Neural cell (in vitro differentiated cells): Measurements from ENCODE around the gene MRPL11. TPM values are rescaled to one million over a fixed set of nuclear protein-coding genes. Genes with fewer than 3 reads are reported as not detected.

Source experiments
- H2AFZ ChIP-seq: fragments of 200-600, 300-800 bp; sonication (generic), shearing (Covaris generic); 2 replicates; pipeline ENCODE4 v1.6.0; 2014; ENCODE audit warnings: low read depth, mild to moderate bottlenecking, antibody characterized with exemption, low read length, moderate library complexity
- H3F3A ChIP-seq: fragments of 200-600 bp; shearing (Covaris generic); 2 replicates; pipeline ENCODE4 v1.6.1; 2016; ENCODE audit warnings: mild to moderate bottlenecking, moderate library complexity, mixed read lengths, antibody characterized with exemption, low read length; ENCODE audit not compliant: insufficient read depth, poor library complexity, severe bottlenecking
- H3K27ac ChIP-seq: fragments of 200-600, 300-800 bp; sonication (generic), shearing (Covaris generic); 2 replicates; pipeline ENCODE4 v1.5.1; 2014; ENCODE audit warnings: mild to moderate bottlenecking, low read length, moderate library complexity
- H3K27me3 ChIP-seq: fragments of 300-800, 200-600 bp; sonication (generic), shearing (Covaris generic); 2 replicates; pipeline ENCODE4 v1.6.0; 2014; ENCODE audit warnings: mild to moderate bottlenecking, low read depth, low read length, moderate library complexity; ENCODE audit not compliant: insufficient read depth
- H3K36me3 ChIP-seq: fragments of 300-800, 200-600 bp; sonication (generic), shearing (Covaris generic); 2 replicates; pipeline ENCODE4 v1.5.1; 2014; ENCODE audit warnings: mild to moderate bottlenecking, antibody characterized with exemption, low read length, moderate library complexity; ENCODE audit not compliant: insufficient read depth
- H3K4me2 ChIP-seq: fragments of 300-800, 200-600 bp; sonication (generic), shearing (Covaris generic); 2 replicates; pipeline ENCODE4 v1.6.0; 2014; ENCODE audit warnings: mild to moderate bottlenecking, low read length
- H3K4me3 ChIP-seq: fragments of 300-800, 200-600 bp; sonication (generic), shearing (Covaris generic); 2 replicates; pipeline ENCODE4 v1.5.1; 2014; ENCODE audit warnings: mild to moderate bottlenecking, low read length, moderate library complexity
- H3K79me2 ChIP-seq: fragments of 200-600 bp; shearing (Covaris generic); replicated peaks from 2 replicates; pipeline ENCODE4 v1.6.0; 2014; ENCODE audit warnings: mild to moderate bottlenecking, low read length, moderate library complexity; ENCODE audit not compliant: insufficient read depth
- H3K9ac ChIP-seq: fragments of 300-800, 200-600 bp; sonication (generic), shearing (Covaris generic); 2 replicates; pipeline ENCODE4 v1.6.1; 2016; ENCODE audit warnings: mild to moderate bottlenecking, low read length, mixed read lengths
- H3K9me2 ChIP-seq: fragments of 200-600 bp; shearing (Covaris generic); 2 replicates; pipeline ENCODE4 v1.6.1; 2016; ENCODE audit warnings: mild to moderate bottlenecking, low read length, mixed read lengths; ENCODE audit not compliant: insufficient read depth
- H3K9me3 ChIP-seq: fragments of 200-600, 300-800 bp; sonication (generic), shearing (Covaris generic); 2 replicates; pipeline ENCODE4 v1.6.1; 2016; ENCODE audit warnings: mild to moderate bottlenecking, mixed run types, low read length, moderate library complexity, mixed read lengths
- H4K20me1 ChIP-seq: fragments of 200-600 bp; shearing (Covaris generic); 2 replicates; pipeline ENCODE4 v1.6.1; 2016; ENCODE audit warnings: mild to moderate bottlenecking, mixed run types; ENCODE audit not compliant: insufficient read depth
- CTCF ChIP-seq: fragments of 450-650 bp; IDR thresholded peaks from 2 replicates; pipeline ENCODE4 v1.5.1; 2014; ENCODE audit warnings: antibody characterized with exemption, mild to moderate bottlenecking, moderate library complexity; ENCODE audit not compliant: poor library complexity, severe bottlenecking
- EP300 ChIP-seq: fragments of 450-650 bp; conservative IDR thresholded peaks from 2 replicates; pipeline ENCODE4 v1.6.1; 2014; ENCODE audit warnings: antibody characterized with exemption, mild to moderate bottlenecking, moderate library complexity; ENCODE audit not compliant: poor library complexity, severe bottlenecking
- EZH2 ChIP-seq: fragments of 200-600, 300-800 bp; shearing (Covaris generic), sonication (generic); IDR thresholded peaks from 2 replicates; pipeline ENCODE4 v1.6.1; 2014; ENCODE audit warnings: antibody characterized with exemption, low read length, borderline replicate concordance, mild to moderate bottlenecking; ENCODE audit not compliant: insufficient read depth, poor library complexity, severe bottlenecking
- MXI1 ChIP-seq: fragments of 450-650 bp; conservative IDR thresholded peaks from 2 replicates; pipeline ENCODE4 v1.6.1; 2014; ENCODE audit warnings: antibody characterized with exemption, mild to moderate bottlenecking; ENCODE audit not compliant: poor library complexity, severe bottlenecking
- POLR2AphosphoS5 ChIP-seq: IDR thresholded peaks from 2 replicates; pipeline ENCODE4 v1.6.1; 2012
- RAD21 ChIP-seq: fragments of 450-650 bp; conservative IDR thresholded peaks from 2 replicates; pipeline ENCODE4 v1.6.1; 2014; ENCODE audit warnings: antibody characterized with exemption, mild to moderate bottlenecking, moderate library complexity
- REST ChIP-seq: IDR thresholded peaks from 2 replicates; pipeline ENCODE4 v1.6.1; 2012; ENCODE audit warnings: borderline replicate concordance
- SMC3 ChIP-seq: fragments of 450-650 bp; conservative IDR thresholded peaks from 2 replicates; pipeline ENCODE4 v1.6.1; 2014; ENCODE audit warnings: antibody characterized with exemption, mild to moderate bottlenecking, moderate library complexity; ENCODE audit not compliant: poor library complexity
- TAF1 ChIP-seq: IDR thresholded peaks from 2 replicates; pipeline ENCODE4 v1.6.1; 2012; ENCODE audit warnings: low read depth
- polyA plus RNA-seq: library from polyadenylated mRNA; depleted of rRNA; stranded (reverse); fragments of >200 nt; gene quantifications from 2 replicates; pipeline ENCODE4 v1.2.3, GENCODE V29; 2014

MRPL11 gene
- polyA plus RNA-seq, 1 donor from 2014 or later = 50.9 TPM

GRCh38 chr11:66426314-66426713 lies 12.3 kb downstream of the MRPL11 start:
- no peaks in the 10 kb centered on the region for H3K36me3 ChIP-seq
- H3K79me2 ChIP-seq = no peaks in the 10 kb centered on the region
- H3K4me2 ChIP-seq = no peak overlapping the region
- H3F3A ChIP-seq = no peaks in the 10 kb centered on the region
- no peaks in the 10 kb centered on the region for H4K20me1 ChIP-seq
- peaks cover 21% of the 10 kb centered on the region for H3K27me3 ChIP-seq
- no peak overlapping the region for H3K27ac ChIP-seq
- no peak for TF ChIP-seq SMC3
- TF ChIP-seq TAF1 = no peak
- TF ChIP-seq EP300 = no peak
- TF ChIP-seq REST = no peak
- TF ChIP-seq EZH2 = no peak
- TF ChIP-seq POLR2AphosphoS5 = no peak
- no peak for TF ChIP-seq CTCF
- TF ChIP-seq MXI1 = no peak
- TF ChIP-seq RAD21 = no peak
- H3K9ac ChIP-seq = no peak overlapping the region
- no peaks in the 10 kb centered on the region for H3K9me3 ChIP-seq
- H3K9me2 ChIP-seq = no peaks in the 10 kb centered on the region
- no peak overlapping the region for H3K4me3 ChIP-seq
- H2AFZ ChIP-seq = no peak overlapping the region

- no peaks in the 10 kb centered on the region for H4K20me1 ChIP-seq
- no peaks in the 10 kb centered on the region for H3K9me3 ChIP-seq
- TF ChIP-seq EZH2 (no peak), REST (peak; percentile 100)
- no peaks in the 10 kb centered on the region for H3K9me2 ChIP-seq
- H3K36me3 ChIP-seq = no peaks in the 10 kb centered on the region
- peak overlapping the region; percentile 97 for H3K9ac ChIP-seq
- H3F3A ChIP-seq = no peaks in the 10 kb centered on the region
- peak overlapping the region; percentile 94 for H3K4me3 ChIP-seq
- no peaks in the 10 kb centered on the region for H3K79me2 ChIP-seq
- H2AFZ ChIP-seq = no peak overlapping the region
- peaks cover 41% of the 10 kb centered on the region for H3K27me3 ChIP-seq
- H3K4me2 ChIP-seq = peak overlapping the region; percentile 94
- peak overlapping the region; percentile 92 for H3K27ac ChIP-seq
Measured at GRCh38 chr11:66421492-66422205, 17.0 kb downstream of the MRPL11 start.
